Adipocyte (in vitro differentiated cells): ENCODE measurements around the gene DCPS.
A peak's percentile ranks its signal among the peaks of the same experiment; 100 is the strongest.

Experiments
- DNase-seq: peaks from one replicate; pipeline ENCODE4 v3.0.0-alpha.2; 2015; ENCODE audit warnings: low read depth
- H3K27me3 ChIP-seq: replicated peaks from 2 replicates; pipeline ENCODE4 v1.7.0; 2013; ENCODE audit warnings: mild to moderate bottlenecking, low read length, moderate library complexity; ENCODE audit not compliant: control insufficient read depth, insufficient read depth
- H3K36me3 ChIP-seq: 2 replicates; pipeline ENCODE4 v1.7.0; 2013; ENCODE audit warnings: low read length, mild to moderate bottlenecking, moderate library complexity; ENCODE audit not compliant: control insufficient read depth, insufficient read depth, severe bottlenecking
- H3K4me1 ChIP-seq: 2 replicates; pipeline ENCODE4 v1.7.0; 2013; ENCODE audit warnings: mild to moderate bottlenecking, low read length, moderate library complexity; ENCODE audit not compliant: control insufficient read depth, insufficient read depth
- H3K4me3 ChIP-seq: 2 replicates; pipeline ENCODE4 v1.7.0; 2013; ENCODE audit warnings: mild to moderate bottlenecking, low read length, moderate library complexity
- H3K9ac ChIP-seq: 2 replicates; pipeline ENCODE4 v1.7.0; 2013; ENCODE audit warnings: mild to moderate bottlenecking, low read length, moderate library complexity
- H3K9me3 ChIP-seq: 2 replicates; pipeline ENCODE4 v1.7.0; 2013; ENCODE audit warnings: mild to moderate bottlenecking, low read length, moderate library complexity; ENCODE audit not compliant: control insufficient read depth

DCPS gene

GRCh38 chr11:126268708-126269579 lies 34.9 kb upstream of the DCPS start, which contains the start of the genes FOXRED1 and SRPRA:
Gene FOXRED1, plus strand, starts transcription at chr11:126269154. Its CDS starts 53 bp downstream, at chr11:126269207.
Gene SRPRA, minus strand, starts transcription at chr11:126268895. Its CDS starts 91 bp downstream, at chr11:126268804.
- H3K9ac ChIP-seq = peak within 1 kb of the TSS; percentile 96
- DNase-seq = peak; percentile 100
- peaks cover 16% of the 10 kb centered on the region for H3K4me1 ChIP-seq
- peaks cover 51% of the 10 kb centered on the region for H3K36me3 ChIP-seq
- no peaks in the 10 kb centered on the region for H3K27me3 ChIP-seq
- H3K9me3 ChIP-seq = no peaks in the 10 kb centered on the region
- H3K4me3 ChIP-seq = peak within 1 kb of the TSS; percentile 94

- no peaks in the 10 kb centered on the region for H3K9me3 ChIP-seq
- H3K4me3 ChIP-seq = no peak overlapping the region
- peaks cover 48% of the 10 kb centered on the region for H3K36me3 ChIP-seq
- no peaks in the 10 kb centered on the region for H3K27me3 ChIP-seq
- H3K4me1 ChIP-seq = peaks cover 7% of the 10 kb centered on the region
- H3K9ac ChIP-seq = no peak overlapping the region
- DNase-seq = no peak
These were observed 26.5 kb upstream of the DCPS start for GRCh38 chr11:126277322-126277721.

- Histone ChIP-seq H3K4me1 (peaks cover 10% of the 10 kb centered on the region), H3K9me3 (no peaks in the 10 kb centered on the region), H3K4me3 (no peak overlapping the region), H3K36me3 (peaks cover 45% of the 10 kb centered on the region), H3K27me3 (no peaks in the 10 kb centered on the region), H3K9ac (no peak overlapping the region)
- DNase-seq = no peak
These were observed 26.1 kb upstream of the DCPS start for GRCh38 chr11:126277780-126278179.

- DNase-seq = no peak
- Histone ChIP-seq H3K9ac (no peak overlapping the region), H3K9me3 (no peaks in the 10 kb centered on the region), H3K27me3 (no peaks in the 10 kb centered on the region), H3K4me1 (peaks cover 19% of the 10 kb centered on the region), H3K4me3 (no peak overlapping the region), H3K36me3 (peaks cover 31% of the 10 kb centered on the region)
These were observed 24.7 kb upstream of the DCPS start for GRCh38 chr11:126279191-126279590.

- Histone ChIP-seq H3K4me3 (no peak overlapping the region), H3K9me3 (no peaks in the 10 kb centered on the region), H3K36me3 (peaks cover 19% of the 10 kb centered on the region), H3K9ac (no peak overlapping the region), H3K27me3 (no peaks in the 10 kb centered on the region), H3K4me1 (peaks cover 20% of the 10 kb centered on the region)
- DNase-seq = no peak
These were observed 23.3 kb upstream of the DCPS start for GRCh38 chr11:126280595-126280994.

GRCh38 chr11:126281245-126281644 lies 22.6 kb upstream of the DCPS start:
- Histone ChIP-seq H3K36me3 (peaks cover 14% of the 10 kb centered on the region), H3K9ac (no peak overlapping the region), H3K27me3 (no peaks in the 10 kb centered on the region), H3K4me1 (peaks cover 20% of the 10 kb centered on the region), H3K4me3 (no peak overlapping the region), H3K9me3 (no peaks in the 10 kb centered on the region)
- DNase-seq = no peak

GRCh38 chr11:126281666-126282175 lies 22.1 kb upstream of the DCPS start:
- no peak for DNase-seq
- Histone ChIP-seq H3K9ac (peak overlapping the region; percentile 89), H3K36me3 (peaks cover 14% of the 10 kb centered on the region), H3K27me3 (no peaks in the 10 kb centered on the region), H3K4me3 (peak overlapping the region; percentile 90), H3K9me3 (no peaks in the 10 kb centered on the region), H3K4me1 (peaks cover 20% of the 10 kb centered on the region)

GRCh38 chr11:126282361-126282735 lies 21.5 kb upstream of the DCPS start:
- peaks cover 20% of the 10 kb centered on the region for H3K4me1 ChIP-seq
- H3K36me3 ChIP-seq = peaks cover 8% of the 10 kb centered on the region
- no peaks in the 10 kb centered on the region for H3K9me3 ChIP-seq
- peak overlapping the region; percentile 90 for H3K4me3 ChIP-seq
- DNase-seq = peak; percentile 29
- peak overlapping the region; percentile 89 for H3K9ac ChIP-seq
- no peaks in the 10 kb centered on the region for H3K27me3 ChIP-seq

GRCh38 chr11:126282736-126283591 lies 20.9 kb upstream of the DCPS start, which contains the start of gene TIRAP:
Gene TIRAP, plus strand, starts transcription at chr11:126283093. Its CDS starts 7,802 bp downstream, at chr11:126290895.
- H3K36me3 ChIP-seq = peaks cover 2% of the 10 kb centered on the region
- no peaks in the 10 kb centered on the region for H3K9me3 ChIP-seq
- H3K27me3 ChIP-seq = no peaks in the 10 kb centered on the region
- peak within 1 kb of the TSS; percentile 90 for H3K4me3 ChIP-seq
- H3K9ac ChIP-seq = peak within 1 kb of the TSS; percentile 89
- H3K4me1 ChIP-seq = peaks cover 20% of the 10 kb centered on the region
- DNase-seq = peak; percentile 83

- Histone ChIP-seq H3K9me3 (no peaks in the 10 kb centered on the region), H3K36me3 (peaks cover 10% of the 10 kb centered on the region), H3K4me3 (no peak overlapping the region), H3K4me1 (peaks cover 20% of the 10 kb centered on the region), H3K27me3 (no peaks in the 10 kb centered on the region), H3K9ac (no peak overlapping the region)
- peak; percentile 88 for DNase-seq
These were observed 19.0 kb upstream of the DCPS start for GRCh38 chr11:126284829-126285228.

- peaks cover 40% of the 10 kb centered on the region for H3K36me3 ChIP-seq
- no peaks in the 10 kb centered on the region for H3K9me3 ChIP-seq
- no peak overlapping the region for H3K4me3 ChIP-seq
- no peaks in the 10 kb centered on the region for H3K27me3 ChIP-seq
- DNase-seq = no peak
- peaks cover 10% of the 10 kb centered on the region for H3K4me1 ChIP-seq
- no peak overlapping the region for H3K9ac ChIP-seq
These were observed 15.6 kb upstream of the DCPS start for GRCh38 chr11:126288237-126288636.
